Hair follicular keratinocyte (primary cell): ENCODE measurements around the gene DCLRE1C. TPM values are rescaled to one million over a fixed set of nuclear protein-coding genes. Genes with fewer than 3 reads are reported as not detected.

Experiments used
- total RNA-seq: library from RNA; depleted of rRNA; stranded (reverse); fragments of >200 nt; gene quantifications from 2 replicates; pipeline ENCODE4 v1.2.3, GENCODE V29; 2015

The DCLRE1C gene
- total RNA-seq: 6.6 and 8.7 TPM in 2 replicates

GRCh38 chr10:14954001-14954770 lies at the start of gene DCLRE1C:
Gene DCLRE1C, minus strand, starts transcription at chr10:14954096. Its CDS starts 86 bp downstream, at chr10:14954010.

GRCh38 chr10:14959221-14960057 lies 5.5 kb upstream of the DCLRE1C start, which contains the start of gene MEIG1:
Gene MEIG1, plus strand, starts transcription at chr10:14959388. Its CDS starts 7,081 bp downstream, at chr10:14966469.

GRCh38 chr10:14878266-14879123 lies 75.4 kb downstream of the DCLRE1C start, which contains the start of gene SUV39H2:
Gene SUV39H2, plus strand, starts transcription at chr10:14878866. Its CDS starts 23 bp downstream, at chr10:14878889.

Other genes with a start within 250 kb of the DCLRE1C start
- gene FAM107B, start 179.2 kb downstream of the DCLRE1C start, total RNA-seq: 8.7 TPM in 2 replicates
- 0.11 and 0.47 TPM in 2 replicates for gene CDNF, start 116.1 kb downstream of the DCLRE1C start, total RNA-seq
- gene HSPA14, start 115.8 kb downstream of the DCLRE1C start, total RNA-seq: 8.0 and 26.0 TPM in 2 replicates
- 11.0 and 12.0 TPM in 2 replicates for gene MSANTD7, start 115.8 kb downstream of the DCLRE1C start, total RNA-seq
- gene SUV39H2, start 75.2 kb downstream of the DCLRE1C start, total RNA-seq: 8.4 and 20.5 TPM in 2 replicates
- gene MEIG1, start 5.3 kb upstream of the DCLRE1C start, total RNA-seq: 0.49 TPM in 1 of 2 replicates, not detected in the other
- gene OLAH, start 89.8 kb upstream of the DCLRE1C start, total RNA-seq: 0.42 and 0.55 TPM in 2 replicates
- gene ACBD7, start 134.7 kb upstream of the DCLRE1C start, total RNA-seq: 0.23 TPM in 1 of 2 replicates, not detected in the other
- gene RPP38, start 143.3 kb upstream of the DCLRE1C start, total RNA-seq: 16.2 and 23.9 TPM in 2 replicates
- gene NMT2, start 214.6 kb upstream of the DCLRE1C start, total RNA-seq: 15.2 and 18.4 TPM in 2 replicates